ENCODE results near the gene ADORA2B. TPM values are rescaled to one million over a fixed set of nuclear protein-coding genes. Genes with fewer than 3 reads are reported as not detected.
A peak's percentile ranks its signal among the peaks of the same experiment; 100 is the strongest.

The ADORA2B gene
- total RNA-seq, 6 experiments from 2014 or later, result 0.16 to 0.62 (median 0.37) TPM; not detected in 1

DNA sequence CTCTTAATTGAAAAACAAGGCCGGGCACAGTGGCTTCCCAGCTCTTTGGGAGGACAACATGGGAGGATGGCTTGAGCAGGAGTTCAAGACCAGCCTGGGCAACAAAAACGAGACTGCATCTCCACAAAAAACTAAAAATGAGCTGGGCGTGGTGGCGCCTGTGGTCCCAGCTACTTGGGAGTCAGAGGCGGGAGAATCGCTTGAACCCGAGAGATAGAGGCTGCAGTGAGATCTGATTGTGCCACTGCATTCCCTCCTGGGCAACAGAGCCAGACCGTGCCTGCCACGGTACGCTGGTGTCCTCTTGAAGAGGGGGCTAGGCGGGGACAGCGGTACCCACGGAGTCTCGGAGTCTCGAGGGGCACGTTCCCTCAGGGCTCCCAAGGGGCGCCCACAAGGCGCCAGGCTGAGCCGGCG is 27.9 kb upstream of the ADORA2B start:
- intact Hi-C loops (cut with DNase I), result no loop called here
- DNase-seq, result no peak
- no peak for ATAC-seq
- H3K9me3 ChIP-seq, result no peaks in the 10 kb centered on the region
- no peak overlapping the region for H3K4me3 ChIP-seq
- no peaks in the 10 kb centered on the region for H3K36me3 ChIP-seq
- 63% methylated on average over 3 of the region's 20 CpGs for WGBS (ENCODE audit: insufficient coverage, low coverage, low lambda C conversion rate, missing lambda C conversion rate)
- H3K27me3 ChIP-seq, result no peaks in the 10 kb centered on the region
- H3K4me1 ChIP-seq, result no peaks in the 10 kb centered on the region
- H3K27ac ChIP-seq, result no peak overlapping the region
- TF ChIP-seq, protein P1, sequence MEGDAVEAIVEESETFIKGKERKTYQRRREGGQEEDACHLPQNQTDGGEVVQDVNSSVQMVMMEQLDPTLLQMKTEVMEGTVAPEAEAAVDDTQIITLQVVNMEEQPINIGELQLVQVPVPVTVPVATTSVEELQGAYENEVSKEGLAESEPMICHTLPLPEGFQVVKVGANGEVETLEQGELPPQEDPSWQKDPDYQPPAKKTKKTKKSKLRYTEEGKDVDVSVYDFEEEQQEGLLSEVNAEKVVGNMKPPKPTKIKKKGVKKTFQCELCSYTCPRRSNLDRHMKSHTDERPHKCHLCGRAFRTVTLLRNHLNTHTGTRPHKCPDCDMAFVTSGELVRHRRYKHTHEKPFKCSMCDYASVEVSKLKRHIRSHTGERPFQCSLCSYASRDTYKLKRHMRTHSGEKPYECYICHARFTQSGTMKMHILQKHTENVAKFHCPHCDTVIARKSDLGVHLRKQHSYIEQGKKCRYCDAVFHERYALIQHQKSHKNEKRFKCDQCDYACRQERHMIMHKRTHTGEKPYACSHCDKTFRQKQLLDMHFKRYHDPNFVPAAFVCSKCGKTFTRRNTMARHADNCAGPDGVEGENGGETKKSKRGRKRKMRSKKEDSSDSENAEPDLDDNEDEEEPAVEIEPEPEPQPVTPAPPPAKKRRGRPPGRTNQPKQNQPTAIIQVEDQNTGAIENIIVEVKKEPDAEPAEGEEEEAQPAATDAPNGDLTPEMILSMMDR (IDR thresholded peaks at IDR 0.05), result no peak
- TF ChIP-seq POLR2A (IDR thresholded peaks at IDR 0.05), result no peak

DNA sequence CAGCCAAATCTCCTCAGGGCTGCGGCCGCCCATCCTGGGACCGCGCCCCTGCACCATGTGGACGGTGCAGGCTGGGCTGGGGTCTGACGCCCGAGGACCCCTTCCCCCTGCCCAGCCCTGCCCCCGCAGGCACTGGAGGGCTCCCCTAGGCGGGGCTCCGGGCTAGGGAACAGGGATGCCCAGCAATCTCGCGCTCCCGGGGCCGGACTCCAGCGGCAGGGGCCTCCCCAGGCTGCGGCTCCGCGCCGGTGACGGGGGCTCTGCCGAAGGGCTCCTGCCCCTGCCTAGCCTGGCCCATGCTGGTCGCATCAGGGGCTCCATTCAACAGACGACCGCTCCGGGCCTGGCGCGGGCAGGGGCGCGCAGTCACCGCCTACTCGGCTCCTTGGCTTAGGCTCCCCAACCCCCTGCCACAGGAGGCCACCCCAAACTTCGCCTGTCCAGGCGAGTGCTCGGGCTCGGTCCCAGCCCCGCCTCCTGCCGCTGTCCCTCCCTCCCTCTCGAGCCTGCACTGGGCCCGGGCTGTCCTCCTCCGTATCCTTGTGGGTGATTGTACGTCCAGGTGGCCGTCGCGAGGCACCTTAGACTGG is 27.4 kb upstream of the ADORA2B start:
- intact Hi-C loops (cut with DNase I), result no loop called here
- Histone ChIP-seq H3K36me3 (no peaks in the 10 kb centered on the region), H3K27me3 (no peaks in the 10 kb centered on the region), H3K9me3 (no peaks in the 10 kb centered on the region), H3K4me1 (no peaks in the 10 kb centered on the region), H3K4me3 (no peak overlapping the region), H3K27ac (no peak overlapping the region)
- ATAC-seq (peak in 3 of 4 donors; percentile 25 to 45 (median 25)), DNase-seq (no peak)
- WGBS (ENCODE audit: insufficient coverage, low coverage, low lambda C conversion rate, missing lambda C conversion rate), result no CpG with 5 or more reads among the region's 44 CpGs
- TF ChIP-seq, protein P1 (IDR thresholded peaks at IDR 0.05), result no peak
- TF ChIP-seq POLR2A (IDR thresholded peaks at IDR 0.05), result no peak

DNA sequence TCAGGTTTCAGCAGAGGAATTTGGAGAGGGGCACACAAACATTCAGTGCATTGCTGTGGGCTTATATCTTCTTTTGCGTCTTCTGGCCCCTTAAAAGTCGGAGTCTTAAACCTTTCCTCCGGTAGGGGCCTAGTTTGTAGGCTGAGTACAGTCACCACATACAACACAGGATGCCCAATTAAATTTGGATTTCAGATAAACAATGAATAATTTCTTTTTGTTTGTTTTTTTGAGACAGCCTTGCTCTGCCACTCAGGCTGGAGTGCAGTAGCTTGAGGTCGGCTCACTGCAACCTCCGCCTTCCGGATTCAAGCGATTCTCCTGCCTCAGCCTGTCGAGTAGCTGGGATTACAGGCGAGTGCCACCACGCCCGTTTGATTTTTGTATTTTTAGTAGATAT is 26.7 kb upstream of the ADORA2B start:
- WGBS (ENCODE audit: insufficient coverage, low coverage, low lambda C conversion rate, missing lambda C conversion rate), result 84% methylated on average over 9 of the region's 11 CpGs
- Histone ChIP-seq H3K4me3 (no peak overlapping the region), H3K36me3 (no peaks in the 10 kb centered on the region), H3K27ac (no peak overlapping the region), H3K9me3 (no peaks in the 10 kb centered on the region), H3K27me3 (no peaks in the 10 kb centered on the region), H3K4me1 (no peaks in the 10 kb centered on the region)
- intact Hi-C loops (cut with DNase I), result no loop called here
- ATAC-seq, result no peak
- TF ChIP-seq, protein P1 (IDR thresholded peaks at IDR 0.05), result no peak
- TF ChIP-seq POLR2A (IDR thresholded peaks at IDR 0.05), result no peak
- DNase-seq, result no peak

DNA sequence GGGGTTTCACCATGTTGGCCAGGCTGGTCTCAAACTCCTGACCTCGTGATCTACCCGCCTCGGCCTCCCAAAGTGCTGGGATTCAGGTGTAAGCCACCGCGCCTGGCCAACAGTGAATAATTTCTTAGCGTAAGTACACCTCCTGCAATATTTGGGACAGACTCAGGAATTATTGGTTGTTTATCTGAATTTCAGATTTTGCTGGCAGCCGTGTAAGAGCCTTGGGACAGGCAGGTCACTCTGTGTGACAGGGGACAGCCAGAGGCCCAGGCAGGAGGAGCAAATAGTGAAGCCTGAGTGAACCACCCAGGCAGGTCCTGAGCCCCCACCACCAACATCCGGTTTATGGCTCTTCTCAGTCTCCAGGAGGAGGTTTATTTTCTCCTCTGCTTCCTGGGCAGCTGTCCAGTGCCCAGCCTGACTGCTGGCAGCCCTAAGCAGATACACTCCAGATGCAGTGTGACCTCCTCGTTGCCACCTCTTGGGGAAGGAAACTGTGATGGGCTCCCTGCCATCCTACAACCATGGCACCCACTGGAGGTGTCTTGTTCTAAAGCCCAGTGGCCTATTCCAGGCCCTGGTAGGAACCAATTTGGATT is 26.2 kb upstream of the ADORA2B start:
- ATAC-seq (peak in 1 of 4 donors; percentile 20), DNase-seq (no peak)
- Histone ChIP-seq H3K27ac (no peak overlapping the region), H3K4me1 (no peaks in the 10 kb centered on the region), H3K9me3 (no peaks in the 10 kb centered on the region), H3K36me3 (no peaks in the 10 kb centered on the region), H3K4me3 (no peak overlapping the region), H3K27me3 (no peaks in the 10 kb centered on the region)
- intact Hi-C loops (cut with DNase I), result no loop called here
- WGBS (ENCODE audit: insufficient coverage, low coverage, low lambda C conversion rate, missing lambda C conversion rate), result 72% methylated on average over 5 of the region's 9 CpGs
- no peak for TF ChIP-seq POLR2A (IDR thresholded peaks at IDR 0.05)
- TF ChIP-seq, protein P1 (IDR thresholded peaks at IDR 0.05), result no peak

Measured in right lobe of liver (tissue), 6 donors.